ENCODE measurements around the gene GMEB2.
"Not testable (repeated sequence)": the region's sequence is repeated elsewhere in the genome, so short reads cannot be mapped to it uniquely, and the experiment has no call there.

The GMEB2 gene

GRCh38 chr20:63656451-63656850 is 29.6 kb upstream of the GMEB2 start:
- DNase-seq = no peak

- no peak for DNase-seq
These were observed 28.3 kb upstream of the GMEB2 start for GRCh38 chr20:63655249-63655648.

DNA sequence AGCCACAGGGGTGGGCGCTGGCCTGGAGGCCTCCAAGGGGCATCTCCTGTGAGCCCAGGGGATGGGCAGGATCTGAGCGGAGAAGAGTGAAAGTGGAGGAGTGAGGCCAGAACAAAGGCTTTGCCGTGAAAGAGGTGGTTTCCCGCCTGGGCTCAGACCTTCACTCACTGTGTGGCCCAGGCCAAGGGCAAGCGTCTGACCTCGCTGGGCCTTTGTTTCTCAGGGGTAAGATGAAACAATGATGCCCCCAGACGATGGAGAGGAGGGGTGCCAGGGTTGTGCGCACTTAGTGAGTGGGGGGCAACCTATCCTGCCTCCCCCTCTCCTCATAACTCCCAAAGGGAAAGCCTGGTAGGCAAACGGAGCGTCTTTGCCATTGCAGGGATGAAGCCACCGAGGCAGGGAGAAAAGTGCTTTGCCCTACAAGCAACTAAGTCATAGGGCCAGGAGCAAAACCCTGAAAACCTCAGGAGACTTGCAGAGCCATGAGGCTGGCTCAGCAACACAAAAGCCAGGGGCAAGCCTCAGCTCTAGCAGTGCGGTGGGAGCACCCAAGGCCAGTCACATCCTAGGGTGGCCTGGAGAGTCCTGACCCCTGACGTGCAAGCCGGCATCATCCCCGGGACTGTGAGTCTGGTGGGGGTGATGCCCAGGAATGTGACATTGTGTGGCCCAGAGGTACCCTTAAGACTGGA is 27.2 kb upstream of the GMEB2 start:
- no peak for DNase-seq

GRCh38 chr20:63653041-63653973 is 26.4 kb upstream of the GMEB2 start, which contains the start of gene STMN3:
TSS of gene STMN3 (minus strand) at chr20:63653424. CDS start at chr20:63653345, 79 bp downstream.
- DNase-seq = peak; percentile 73

GRCh38 chr20:63652192-63652980 is 25.5 kb upstream of the GMEB2 start:
- peak; percentile 67 for DNase-seq

GRCh38 chr20:63651942-63652191 is 25.0 kb upstream of the GMEB2 start:
- no peak for DNase-seq

- DNase-seq = not testable (repeated sequence)
These were observed 23.6 kb upstream of the GMEB2 start for GRCh38 chr20:63650486-63650885.

- no peak for DNase-seq
These were observed 22.1 kb upstream of the GMEB2 start for GRCh38 chr20:63648895-63649589.

- no peak for DNase-seq
These were observed 21.3 kb upstream of the GMEB2 start for GRCh38 chr20:63648190-63648589.

GRCh38 chr20:63645218-63645617 is 18.3 kb upstream of the GMEB2 start:
- DNase-seq = no peak

DNA sequence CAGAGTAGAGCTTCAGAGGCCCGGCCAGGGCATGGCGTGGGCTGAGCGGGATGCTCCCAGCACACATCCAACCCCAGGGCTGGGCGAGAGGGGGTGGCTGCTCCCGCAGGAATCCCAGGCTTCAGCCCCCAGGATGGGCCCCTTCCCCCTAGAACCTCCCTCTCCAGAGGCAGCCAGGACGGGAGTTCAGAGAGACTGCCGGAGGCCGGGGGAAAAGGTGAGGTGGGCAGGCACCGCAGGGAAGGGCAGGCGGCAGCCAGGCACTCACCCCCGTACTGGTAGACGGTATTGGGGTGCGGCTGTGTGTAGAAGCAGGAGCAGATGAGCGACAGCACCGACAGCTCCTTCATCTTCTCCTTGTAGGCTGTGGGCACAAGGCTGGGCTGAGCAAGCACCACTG is 17.0 kb upstream of the GMEB2 start:
- DNase-seq = no peak

- no peak for DNase-seq
These were observed 16.6 kb upstream of the GMEB2 start for GRCh38 chr20:63643499-63643898.

DNA sequence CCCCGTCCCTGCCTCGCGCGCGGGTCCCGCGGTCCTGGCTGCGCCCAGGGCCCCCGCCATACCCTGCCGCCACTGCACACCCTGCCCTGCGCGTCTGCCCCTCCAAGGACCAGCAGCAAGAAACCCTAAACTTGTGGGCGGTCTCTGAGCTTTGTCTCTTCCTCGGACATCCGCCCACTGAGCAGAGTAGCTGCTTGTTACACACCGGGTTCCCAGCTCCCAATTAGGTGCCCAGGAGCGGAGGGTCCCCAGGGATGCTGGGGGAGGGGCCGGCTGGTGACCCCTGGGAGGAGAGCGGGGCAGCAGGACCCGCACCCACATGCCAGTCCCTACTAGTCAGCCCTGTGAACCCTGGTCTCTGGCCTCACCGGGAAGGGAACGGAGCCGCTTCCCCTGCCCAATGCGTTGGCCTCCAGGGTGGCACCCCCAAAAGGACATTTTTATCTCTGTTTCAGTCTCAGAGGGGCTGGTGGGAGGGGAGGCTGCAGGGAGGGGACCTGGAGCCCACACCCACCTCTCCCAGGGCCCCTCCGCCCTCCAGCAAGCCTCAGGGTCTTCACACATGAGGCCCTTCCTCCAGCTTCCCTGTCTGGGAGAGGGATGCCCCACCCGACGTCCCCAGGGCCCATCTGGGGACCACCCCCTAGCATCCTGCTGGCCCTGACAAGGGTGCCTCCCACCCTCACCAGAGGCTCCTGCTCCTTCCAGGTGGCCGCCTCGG is 15.8 kb upstream of the GMEB2 start:
- no peak for DNase-seq

DNA sequence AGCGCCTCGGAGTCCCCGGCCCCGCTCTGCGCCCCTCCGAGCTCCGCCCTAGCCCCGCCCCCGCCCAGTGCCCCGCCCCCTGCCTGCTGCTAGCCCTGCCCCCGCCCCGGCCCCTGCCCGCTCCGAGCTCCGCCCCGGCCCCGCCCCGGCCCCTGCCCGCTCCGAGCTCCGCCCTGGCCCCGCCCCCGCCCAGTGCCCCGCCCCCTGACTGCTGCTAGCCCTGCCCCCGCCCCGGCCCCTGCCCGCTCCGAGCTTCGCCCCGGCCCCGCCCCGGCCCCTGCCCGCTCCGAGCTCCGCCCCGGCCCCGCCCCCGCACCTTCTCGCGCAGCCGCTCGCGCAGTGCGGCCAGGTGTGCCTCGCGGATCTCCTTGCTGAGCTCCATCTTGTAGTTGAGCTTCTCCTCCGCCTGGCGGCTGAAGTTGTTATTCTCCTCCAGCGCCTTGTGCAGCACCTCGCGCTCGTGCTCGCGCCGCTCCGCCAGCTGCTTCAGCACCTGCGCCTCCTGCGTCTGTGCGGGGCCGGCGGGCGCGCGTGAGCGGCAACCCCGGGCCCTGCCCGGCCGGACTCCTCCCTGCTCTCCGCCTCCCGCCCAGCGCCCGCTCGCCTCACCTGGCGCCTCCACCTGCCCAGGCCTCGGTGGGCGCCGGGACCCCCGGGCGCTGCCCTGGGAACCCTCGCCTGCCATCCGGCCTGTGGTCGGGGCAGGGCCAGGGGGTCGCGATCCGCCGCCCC is 15.1 kb upstream of the GMEB2 start:
- peak; percentile 97 for DNase-seq

DNA sequence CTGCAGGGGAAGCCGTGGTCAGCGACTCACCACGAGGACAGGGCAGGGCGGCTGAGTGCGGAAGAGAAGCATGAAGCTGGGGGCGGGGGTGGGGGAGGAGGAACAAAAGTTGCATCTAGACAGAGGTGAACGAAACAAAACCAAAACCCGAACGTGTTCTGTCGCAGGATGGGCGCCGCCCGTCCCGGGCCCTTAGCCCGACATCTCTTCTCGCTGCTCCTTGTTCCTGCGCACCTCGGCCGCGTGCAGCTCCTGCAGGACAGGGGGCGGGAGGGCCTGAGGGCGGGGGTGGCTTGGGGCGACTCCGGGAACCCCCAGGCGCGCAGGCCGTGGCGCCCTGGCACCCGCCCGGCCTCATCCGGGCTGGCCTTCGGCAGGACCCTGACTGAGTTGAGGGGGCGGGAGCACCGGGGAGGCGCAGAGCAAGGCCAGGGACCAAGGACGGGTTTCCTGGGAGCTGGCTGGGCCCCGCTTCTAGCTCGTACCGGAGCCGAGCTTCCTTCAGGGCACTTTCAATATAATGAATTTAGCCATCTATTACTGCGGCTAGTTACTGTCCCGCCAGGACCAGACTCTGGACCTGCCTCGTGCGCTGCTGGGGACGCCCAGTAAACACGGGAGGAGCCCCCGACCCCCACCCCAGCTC is 14.4 kb upstream of the GMEB2 start:
- peak; percentile 69 for DNase-seq

GRCh38 chr20:63640686-63641085 is 13.8 kb upstream of the GMEB2 start:
- DNase-seq = peak; percentile 47

- peak; percentile 42 for DNase-seq
These were observed 13.2 kb upstream of the GMEB2 start for GRCh38 chr20:63640086-63640485.

- peak; percentile 82 for DNase-seq
These were observed 12.4 kb upstream of the GMEB2 start for GRCh38 chr20:63639093-63639975.

DNA sequence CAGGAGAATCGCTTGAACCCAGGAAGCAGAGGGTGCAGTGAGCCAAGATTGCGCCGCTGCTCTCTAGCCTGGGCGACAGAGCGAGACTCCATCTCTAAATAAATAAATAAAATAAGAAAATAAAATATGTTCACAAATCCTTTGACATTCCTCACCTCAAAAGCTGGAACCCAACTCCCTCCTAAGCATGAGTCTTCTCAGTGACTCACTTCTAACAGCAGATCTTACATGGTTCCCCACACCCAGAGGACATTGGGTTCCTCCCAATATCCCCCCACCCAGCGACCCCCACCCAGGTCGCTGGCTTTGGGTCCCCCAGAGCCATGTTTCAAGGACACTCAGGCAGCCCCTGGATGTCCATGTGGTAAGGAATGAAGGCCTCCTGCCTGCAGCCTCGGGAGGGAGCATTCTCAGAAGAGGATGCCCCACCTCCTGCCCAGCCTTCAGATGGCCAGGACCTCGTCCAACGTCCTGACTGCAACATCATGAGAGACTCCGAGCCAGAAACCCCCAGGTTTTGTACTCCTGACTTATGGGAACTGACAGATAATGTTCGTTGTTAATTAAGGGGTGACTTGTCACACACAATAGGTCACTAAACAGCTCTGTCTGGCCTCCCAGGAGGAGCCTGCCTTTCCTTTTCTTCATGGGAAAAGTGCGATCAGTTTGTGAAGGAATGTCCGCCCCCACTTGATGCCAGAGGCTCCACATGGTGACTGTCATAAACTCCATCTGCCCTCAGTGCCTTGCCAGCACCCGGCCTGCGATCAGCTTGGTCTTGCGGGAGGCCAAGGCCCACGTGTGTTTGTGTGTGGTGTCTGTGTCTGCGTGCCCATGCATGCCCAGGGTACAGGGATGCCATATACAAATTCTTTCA is 10.1 kb upstream of the GMEB2 start:
- no peak for DNase-seq
